ENCODE measurements around the gene GALNT10. TPM values are rescaled to one million over a fixed set of nuclear protein-coding genes. Genes with fewer than 3 reads are reported as not detected.

GALNT10 gene
- total RNA-seq, 1 experiment from 2014 or later, result 32.3 TPM

- DNase-seq (ENCODE audit: low spot score), result peak; percentile 67
Observed at GRCh38 chr5:154236536-154237375, 46.2 kb downstream of the GALNT10 start.

- no peak for DNase-seq (ENCODE audit: low spot score)
Observed at GRCh38 chr5:154237376-154237743, 46.8 kb downstream of the GALNT10 start.

GRCh38 chr5:154237946-154238345, 47.4 kb downstream of the GALNT10 start:
- DNase-seq (ENCODE audit: low spot score), result no peak

GRCh38 chr5:154238776-154239481, 48.4 kb downstream of the GALNT10 start:
- DNase-seq (ENCODE audit: low spot score), result no peak

- DNase-seq (ENCODE audit: low spot score), result no peak
Observed at GRCh38 chr5:154240595-154240994, 50.1 kb downstream of the GALNT10 start.

- DNase-seq (ENCODE audit: low spot score), result no peak
Observed at GRCh38 chr5:154241021-154241420, 50.5 kb downstream of the GALNT10 start.

GRCh38 chr5:154242442-154242841, 51.9 kb downstream of the GALNT10 start:
- no peak for DNase-seq (ENCODE audit: low spot score)

GRCh38 chr5:154242964-154243376, 52.4 kb downstream of the GALNT10 start:
- no peak for DNase-seq (ENCODE audit: low spot score)

GRCh38 chr5:154243736-154244135, 53.2 kb downstream of the GALNT10 start:
- DNase-seq (ENCODE audit: low spot score), result peak; percentile 64

- DNase-seq (ENCODE audit: low spot score), result no peak
Observed at GRCh38 chr5:154244476-154244875, 53.9 kb downstream of the GALNT10 start.

GRCh38 chr5:154248691-154249090, 58.2 kb downstream of the GALNT10 start:
- no peak for DNase-seq (ENCODE audit: low spot score)

GRCh38 chr5:154249826-154250225, 59.3 kb downstream of the GALNT10 start:
- DNase-seq (ENCODE audit: low spot score), result no peak

- DNase-seq (ENCODE audit: low spot score), result no peak
Observed at GRCh38 chr5:154251529-154251928, 61.0 kb downstream of the GALNT10 start.

GRCh38 chr5:154253807-154254206, 63.3 kb downstream of the GALNT10 start:
- DNase-seq (ENCODE audit: low spot score), result no peak

- no peak for DNase-seq (ENCODE audit: low spot score)
Observed at GRCh38 chr5:154254896-154255295, 64.4 kb downstream of the GALNT10 start.

GRCh38 chr5:154257046-154257445, 66.5 kb downstream of the GALNT10 start:
- DNase-seq (ENCODE audit: low spot score), result no peak

GRCh38 chr5:154258531-154259217, 68.1 kb downstream of the GALNT10 start:
- DNase-seq (ENCODE audit: low spot score), result no peak

- no peak for DNase-seq (ENCODE audit: low spot score)
Observed at GRCh38 chr5:154260224-154260927, 69.8 kb downstream of the GALNT10 start.

- no peak for DNase-seq (ENCODE audit: low spot score)
Observed at GRCh38 chr5:154262342-154262741, 71.8 kb downstream of the GALNT10 start.

GRCh38 chr5:154264549-154265196, 74.1 kb downstream of the GALNT10 start:
- DNase-seq (ENCODE audit: low spot score), result no peak

- no peak for DNase-seq (ENCODE audit: low spot score)
Observed at GRCh38 chr5:154265197-154265773, 74.8 kb downstream of the GALNT10 start.
